MV-4-11 (cell line): ENCODE measurements around the gene CCDC85C.

Experiments
- DNase-seq: peaks from one replicate; lab custom pipeline; 2025; lab: John Stamatoyannopoulos, UW

The CCDC85C gene

GRCh38 chr14:99511421-99512109 lies 92.4 kb downstream of the CCDC85C start:
- no peak for DNase-seq

GRCh38 chr14:99510556-99511139 lies 93.4 kb downstream of the CCDC85C start:
- no peak for DNase-seq

- no peak for DNase-seq
Measured at GRCh38 chr14:99509871-99510555, 94.0 kb downstream of the CCDC85C start.

GRCh38 chr14:99508896-99509629 lies 94.9 kb downstream of the CCDC85C start:
- DNase-seq = no peak

- no peak for DNase-seq
Measured at GRCh38 chr14:99507860-99508640, 96.0 kb downstream of the CCDC85C start.

- no peak for DNase-seq
Measured at GRCh38 chr14:99506276-99506675, 97.7 kb downstream of the CCDC85C start.

- DNase-seq = no peak
Measured at GRCh38 chr14:99505089-99505488, 98.9 kb downstream of the CCDC85C start.

GRCh38 chr14:99503848-99504453 lies 100.1 kb downstream of the CCDC85C start:
- no peak for DNase-seq

GRCh38 chr14:99502989-99503421 lies 101.0 kb downstream of the CCDC85C start:
- peak; percentile 45 for DNase-seq

- DNase-seq = no peak
Measured at GRCh38 chr14:99497894-99498293, 106.1 kb downstream of the CCDC85C start.

GRCh38 chr14:99497341-99497740 lies 106.7 kb downstream of the CCDC85C start:
- DNase-seq = no peak

- no peak for DNase-seq
Measured at GRCh38 chr14:99484106-99484505, 119.9 kb downstream of the CCDC85C start.

GRCh38 chr14:99481745-99482099 lies 122.3 kb downstream of the CCDC85C start:
- DNase-seq = peak; percentile 33

GRCh38 chr14:99480917-99481744 lies 122.9 kb downstream of the CCDC85C start, which contains the start of gene CCNK:
TSS of gene CCNK (plus strand) at chr14:99481409. CDS start at chr14:99492678, 11,269 bp downstream.
- peak; percentile 100 for DNase-seq

GRCh38 chr14:99479906-99480869 lies 123.8 kb downstream of the CCDC85C start, which contains the start of gene SETD3:
TSS of gene SETD3 (minus strand) at chr14:99480859. CDS start at chr14:99465805, 15,054 bp downstream.
- DNase-seq = peak; percentile 62

GRCh38 chr14:99479160-99479905 lies 124.7 kb downstream of the CCDC85C start:
- no peak for DNase-seq

- DNase-seq = no peak
Measured at GRCh38 chr14:99478128-99478527, 125.9 kb downstream of the CCDC85C start.

- DNase-seq = peak; percentile 79
Measured at GRCh38 chr14:99476864-99477263, 127.1 kb downstream of the CCDC85C start.
